K562 (cell line): ENCODE measurements around the gene ZSWIM8. TPM values are rescaled to one million over a fixed set of nuclear protein-coding genes. Genes with fewer than 3 reads are reported as not detected.

Source experiments
- ATAC-seq: fragments of 200-7000 bp; cut with Tn5 transposase; 3 replicates; pipeline ENCODE4 v1.9.1; 2020; ENCODE audit warnings: moderate library complexity
- BruUV-seq: library from RNA; stranded (reverse); fragments of 400-500 nt; replicated peaks from 2 replicates; lab custom pipeline; 2021; lab: Mats Ljungman, UMichigan
- CTCF ChIA-PET: fragments of 300-600 bp; formaldehyde crosslinking; extraction: SDS; loops from one replicate; lab custom pipeline; 2021; ENCODE audit warnings: low intra/inter-chr PET ratio; lab: Yijun Ruan, JAX
- POLR2A ChIA-PET: fragments of 300-600, 350-650 bp; sonication (Branson Sonifier 250); formaldehyde crosslinking; extraction: SDS; loops from one replicate; lab custom pipeline; 2021; ENCODE audit warnings: antibody characterized with exemption, inconsistent platforms; lab: Yijun Ruan, JAX
- DNase-seq, 4 experiments: peaks; one replicate each; pipeline versions ENCODE4 v3.0.0 to v3.0.0-alpha.2; 2011 to 2018; ENCODE audit warnings: low spot score in 3 of 4, mixed read lengths in 3 of 4; ENCODE audit errors: extremely low read depth in 1 of 4
- FAIRE-seq: peaks from 2 replicates; lab custom pipeline; 2011; peaks lifted over from hg19 to GRCh38; lab: Jason Lieb, UNC
- H2AFZ ChIP-seq: 2 replicates; pipeline ENCODE4 v1.6.0; 2011; ENCODE audit warnings: low read depth, low read length, control low read depth, inconsistent platforms
- H3K27ac ChIP-seq: fragments of 200-600 bp; 3 replicates; pipeline ENCODE4 v1.8.0; 2011; ENCODE audit warnings: low read depth, mild to moderate bottlenecking, control low read depth, inconsistent platforms, low read length, moderate library complexity, mixed read lengths; ENCODE audit errors: extremely low read depth
- H3K27me3 ChIP-seq, 2 experiments: fragments of 300-600 bp in 1 of 2; 2 replicates in 1 of 2; 3 replicates in 1 of 2; pipeline versions ENCODE4 v1.6.0 to v1.8.0; 2011; ENCODE audit warnings: inconsistent platforms in 2 of 2, low read length in 2 of 2, mild to moderate bottlenecking in 1 of 2, mixed read lengths in 1 of 2, moderate library complexity in 1 of 2; ENCODE audit not compliant: control insufficient read depth in 2 of 2, insufficient read depth in 2 of 2
- H3K36me3 ChIP-seq: fragments of 300-600 bp; 3 replicates; pipeline ENCODE4 v1.8.0; 2011; ENCODE audit warnings: mild to moderate bottlenecking, low read length, inconsistent platforms; ENCODE audit not compliant: control insufficient read depth, insufficient read depth
- H3K4me1 ChIP-seq, 2 experiments: fragments of 200-600 bp in 1 of 2; replicated peaks in 1 of 2; 2 replicates in 1 of 2; 3 replicates in 1 of 2; pipeline versions ENCODE4 v1.5.1 to v1.8.0; 2011; ENCODE audit warnings: inconsistent platforms in 2 of 2, low read length in 2 of 2, mild to moderate bottlenecking in 1 of 2, mixed read lengths in 1 of 2, moderate library complexity in 1 of 2; ENCODE audit not compliant: control insufficient read depth in 2 of 2, insufficient read depth in 2 of 2
- H3K4me2 ChIP-seq: 2 replicates; pipeline ENCODE4 v1.6.1; 2011; ENCODE audit warnings: low read length, control low read depth, inconsistent platforms, mixed read lengths; ENCODE audit not compliant: insufficient read depth
- H3K4me3 ChIP-seq: fragments of 200-600 bp; sonication (generic), shearing (Covaris generic); 2 replicates; pipeline ENCODE4 v1.5.1; 2016; ENCODE audit warnings: control low read depth, inconsistent platforms
- H3K79me2 ChIP-seq: fragments of 200-600 bp; 3 replicates; pipeline ENCODE4 v1.8.0; 2011; ENCODE audit warnings: low read length, inconsistent platforms; ENCODE audit not compliant: control insufficient read depth, insufficient read depth
- H3K9ac ChIP-seq, 2 experiments: 2 replicates each; pipeline versions ENCODE4 v1.6.0 to v1.6.1; 2011; ENCODE audit warnings: low read depth in 2 of 2, low read length in 2 of 2, control low read depth in 1 of 2, inconsistent platforms in 1 of 2, mild to moderate bottlenecking in 1 of 2, mixed read lengths in 1 of 2; ENCODE audit not compliant: insufficient read depth in 1 of 2
- H3K9me1 ChIP-seq: one replicate; pipeline ENCODE4 v1.6.0; 2011; ENCODE audit warnings: inconsistent platforms, mild to moderate bottlenecking, low read length, moderate library complexity; ENCODE audit not compliant: control insufficient read depth, insufficient read depth
- H3K9me3 ChIP-seq: replicated peaks from 2 replicates; pipeline ENCODE4 v1.5.1; 2011; ENCODE audit warnings: low read depth, low read length, inconsistent platforms; ENCODE audit not compliant: control insufficient read depth, insufficient read depth
- H4K20me1 ChIP-seq: replicated peaks from 2 replicates; pipeline ENCODE4 v1.6.1; 2011; ENCODE audit warnings: low read length, inconsistent platforms, mixed read lengths; ENCODE audit not compliant: control insufficient read depth, insufficient read depth
- COPS2 ChIP-seq: fragments of 450-650 bp; conservative IDR thresholded peaks from 2 replicates; pipeline ENCODE4 v1.6.1; 2016; ENCODE audit warnings: mild to moderate bottlenecking, moderate library complexity
- ETV1 ChIP-seq: fragments of 450-650 bp; conservative IDR thresholded peaks from 2 replicates; pipeline ENCODE4 v1.6.1; 2016; ENCODE audit warnings: missing genetic modification characterization, control low read depth, low read depth, missing compliant biosample characterization
- HDAC6 ChIP-seq: IDR thresholded peaks from 2 replicates; pipeline ENCODE4 v1.6.1; 2012; ENCODE audit warnings: low read depth, mild to moderate bottlenecking, control low read depth, inconsistent platforms, low read length, moderate library complexity
- HEY1 ChIP-seq: fragments of 250-450 bp; sonication (Bioruptor Pico); IDR thresholded peaks from 2 replicates; pipeline ENCODE4 v1.5.0; 2020; ENCODE audit warnings: mild to moderate bottlenecking, moderate library complexity, borderline replicate concordance
- NUFIP1 ChIP-seq: fragments of 450-650 bp; IDR thresholded peaks from 2 replicates; pipeline ENCODE4 v1.6.1; 2018; ENCODE audit not compliant: partially characterized antibody
- PRPF4 ChIP-seq: fragments of 200-400 bp; formaldehyde crosslinking; IDR thresholded peaks from one replicate; pipeline ENCODE4 v1.6.1; 2017; ENCODE audit warnings: low read length, low read depth, mild to moderate bottlenecking; ENCODE audit not compliant: insufficient read depth, poor library complexity, severe bottlenecking
- SIRT6 ChIP-seq: IDR thresholded peaks from one replicate; pipeline ENCODE4 v1.6.1; 2012; ENCODE audit warnings: low read depth, mild to moderate bottlenecking, control low read depth, inconsistent platforms, low read length, moderate library complexity
- TAF15 ChIP-seq: fragments of 200-400 bp; formaldehyde crosslinking; IDR thresholded peaks from 2 replicates; pipeline ENCODE4 v1.6.1; 2017; ENCODE audit warnings: mild to moderate bottlenecking, low read depth, low read length, moderate library complexity
- TFAM ChIP-seq: fragments of 250-450 bp; sonication (Bioruptor Pico); conservative IDR thresholded peaks from 2 replicates; pipeline ENCODE4 v1.5.0; 2021; ENCODE audit warnings: mild to moderate bottlenecking, moderate library complexity
- TSC22D4 ChIP-seq: fragments of 450-650 bp; IDR thresholded peaks from 2 replicates; pipeline ENCODE4 v1.6.1; 2016; ENCODE audit warnings: missing genetic modification characterization, missing biosample characterization, control low read depth
- ZBTB17 ChIP-seq: fragments of 450-650 bp; formaldehyde crosslinking; IDR thresholded peaks from 2 replicates; pipeline ENCODE4 v1.4.0; 2020; ENCODE audit warnings: mild to moderate bottlenecking
- ZNF197 ChIP-seq: fragments of 200-800 bp; sonication (Bioruptor generic); IDR thresholded peaks from 2 replicates; pipeline ENCODE4 v1.6.1; 2016; ENCODE audit warnings: low read depth, missing genetic modification characterization, missing compliant biosample characterization
- ZNF232 ChIP-seq: sonication (generic); formaldehyde crosslinking; IDR thresholded peaks from 2 replicates; pipeline ENCODE4 v1.8.0; 2022; ENCODE audit warnings: mild to moderate bottlenecking, missing genetic modification reagents
- ZNF239 ChIP-seq: fragments of 250-450 bp; sonication (Bioruptor Pico); IDR thresholded peaks from 2 replicates; pipeline ENCODE4 v1.4.0; 2020; ENCODE audit warnings: mild to moderate bottlenecking
- WGBS: fragments of 100-300 bp; shearing (Covaris generic); methylation state at CpG from one replicate; pipeline ENCODE4 v1.1.6; 2016; ENCODE audit warnings: low coverage, mixed read lengths; ENCODE audit not compliant: insufficient coverage; ENCODE audit errors: missing lambda C conversion rate; 5-methylcytosine and 5-hydroxymethylcytosine counted together
- in situ Hi-C: fragments of 300-500 bp; cut with MboI; formaldehyde crosslinking; loops from 4 replicates; pipeline ENCODE4 v1.15.0; 2018; ENCODE audit warnings: inconsistent platforms, mixed read lengths
- intact Hi-C: fragments of 100-400 bp; cut with micrococcal nuclease; formaldehyde crosslinking; loops from 2 replicates; pipeline ENCODE4 v1.14.2; 2022
- polyA plus RNA-seq, 8 experiments: library from polyadenylated mRNA; depleted of rRNA in 4 of 8; stranded (reverse) in 5 of 8; unstranded in 3 of 8; fragments of >200 nt; fragmentation: Nextera tagmentation in 2 of 8; fragmentation: Illumina TruSeq in 1 of 8; extraction: Ambion mirVana in 2 of 8; extraction: Trizol in 1 of 8; gene quantifications; 2 replicates each; pipeline versions ENCODE4 v1.2.1 to v1.2.3, GENCODE V29; 2011 to 2014; ENCODE audit warnings: inconsistent platforms in 1 of 8, missing spikeins in 1 of 8
- total RNA-seq, 7 experiments: library from RNA; depleted of rRNA in 6 of 7; stranded (reverse); fragments of >200 nt in 6 of 7; fragmentation: Illumina TruSeq in 2 of 7; extraction: Trizol in 2 of 7; gene quantifications; 2 replicates each; pipeline versions ENCODE4 v1.2.1 to v1.2.3, GENCODE V29; 2011 to 2021; ENCODE audit warnings: low replicate concordance in 1 of 7
- TF ChIP-seq, protein P1 (sequence below): fragments of 250-450 bp; sonication (Bioruptor Pico); IDR thresholded peaks from 2 replicates; pipeline ENCODE4 v1.5.0; 2022; ENCODE audit warnings: mild to moderate bottlenecking
- TF ChIP-seq, protein P2 (sequence below): fragments of 450-650 bp; formaldehyde crosslinking; IDR thresholded peaks from 2 replicates; pipeline ENCODE4 v1.4.0; 2020; ENCODE audit warnings: mild to moderate bottlenecking, moderate library complexity
- TF ChIP-seq, protein P3 (sequence below), 2 experiments: fragments of 450-650 bp in 1 of 2; IDR thresholded peaks; 2 replicates each; pipeline ENCODE4 v1.6.1; 2011 to 2017; ENCODE audit warnings: low read depth in 2 of 2, antibody characterized with exemption in 1 of 2, borderline replicate concordance in 1 of 2, low read length in 1 of 2, mild to moderate bottlenecking in 1 of 2, mixed read lengths in 1 of 2; ENCODE audit not compliant: control insufficient read depth in 1 of 2

The ZSWIM8 gene
- total and polyA plus RNA-seq, 9 of the 15 experiments (the other 6 are each of a cell fraction or from before 2014, with no cell fraction given), result 5.6 to 47.8 (median 26.7) TPM

GRCh38 chr10:73768881-73769280 lies 16.5 kb upstream of the ZSWIM8 start:
- intact Hi-C loops (no loop called here), in situ Hi-C loops (no loop called here)
- Histone ChIP-seq H3K79me2 (peaks cover 25% of the 10 kb centered on the region), H2AFZ (no peak overlapping the region), H3K9ac (no peak overlapping the region), H3K27me3 (no peaks in the 10 kb centered on the region), H3K27ac (no peak overlapping the region), H4K20me1 (no peaks in the 10 kb centered on the region), H3K9me3 (no peaks in the 10 kb centered on the region), H3K4me2 (no peak overlapping the region), H3K9me1 (peaks cover 3% of the 10 kb centered on the region), H3K36me3 (peaks cover 78% of the 10 kb centered on the region), H3K4me3 (no peak overlapping the region), H3K4me1 (peaks cover 12 to 21% of the 10 kb centered on the region in 2 experiments; a peak in 4 of 5 replicates)
- no peak for DNase-seq
- BruUV-seq, result no TSS peak
- no peak for ATAC-seq
- TF ChIP-seq, protein P1, sequence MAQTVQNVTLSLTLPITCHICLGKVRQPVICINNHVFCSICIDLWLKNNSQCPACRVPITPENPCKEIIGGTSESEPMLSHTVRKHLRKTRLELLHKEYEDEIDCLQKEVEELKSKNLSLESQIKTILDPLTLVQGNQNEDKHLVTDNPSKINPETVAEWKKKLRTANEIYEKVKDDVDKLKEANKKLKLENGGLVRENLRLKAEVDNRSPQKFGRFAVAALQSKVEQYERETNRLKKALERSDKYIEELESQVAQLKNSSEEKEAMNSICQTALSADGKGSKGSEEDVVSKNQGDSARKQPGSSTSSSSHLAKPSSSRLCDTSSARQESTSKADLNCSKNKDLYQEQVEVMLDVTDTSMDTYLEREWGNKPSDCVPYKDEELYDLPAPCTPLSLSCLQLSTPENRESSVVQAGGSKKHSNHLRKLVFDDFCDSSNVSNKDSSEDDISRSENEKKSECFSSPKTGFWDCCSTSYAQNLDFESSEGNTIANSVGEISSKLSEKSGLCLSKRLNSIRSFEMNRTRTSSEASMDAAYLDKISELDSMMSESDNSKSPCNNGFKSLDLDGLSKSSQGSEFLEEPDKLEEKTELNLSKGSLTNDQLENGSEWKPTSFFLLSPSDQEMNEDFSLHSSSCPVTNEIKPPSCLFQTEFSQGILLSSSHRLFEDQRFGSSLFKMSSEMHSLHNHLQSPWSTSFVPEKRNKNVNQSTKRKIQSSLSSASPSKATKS, result no peak
- no peak for TF ChIP-seq SIRT6
- no peak for TF ChIP-seq ZNF239
- TF ChIP-seq, protein P2, sequence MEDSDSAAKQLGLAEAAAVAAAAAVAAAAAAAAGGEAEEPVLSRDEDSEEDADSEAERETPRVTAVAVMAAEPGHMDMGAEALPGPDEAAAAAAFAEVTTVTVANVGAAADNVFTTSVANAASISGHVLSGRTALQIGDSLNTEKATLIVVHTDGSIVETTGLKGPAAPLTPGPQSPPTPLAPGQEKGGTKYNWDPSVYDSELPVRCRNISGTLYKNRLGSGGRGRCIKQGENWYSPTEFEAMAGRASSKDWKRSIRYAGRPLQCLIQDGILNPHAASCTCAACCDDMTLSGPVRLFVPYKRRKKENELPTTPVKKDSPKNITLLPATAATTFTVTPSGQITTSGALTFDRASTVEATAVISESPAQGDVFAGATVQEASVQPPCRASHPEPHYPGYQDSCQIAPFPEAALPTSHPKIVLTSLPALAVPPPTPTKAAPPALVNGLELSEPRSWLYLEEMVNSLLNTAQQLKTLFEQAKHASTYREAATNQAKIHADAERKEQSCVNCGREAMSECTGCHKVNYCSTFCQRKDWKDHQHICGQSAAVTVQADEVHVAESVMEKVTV (CRISPR knock-in tag), result no peak
- no peak for TF ChIP-seq HDAC6
- no peak for TF ChIP-seq HEY1 (CRISPR knock-in tag)
- no peak for TF ChIP-seq COPS2
- no peak for TF ChIP-seq ETV1 (tag)
- no peak for TF ChIP-seq TSC22D4 (tag)
- no peak for TF ChIP-seq PRPF4
- no peak for TF ChIP-seq ZBTB17 (CRISPR knock-in tag)
- TF ChIP-seq, protein P3, sequence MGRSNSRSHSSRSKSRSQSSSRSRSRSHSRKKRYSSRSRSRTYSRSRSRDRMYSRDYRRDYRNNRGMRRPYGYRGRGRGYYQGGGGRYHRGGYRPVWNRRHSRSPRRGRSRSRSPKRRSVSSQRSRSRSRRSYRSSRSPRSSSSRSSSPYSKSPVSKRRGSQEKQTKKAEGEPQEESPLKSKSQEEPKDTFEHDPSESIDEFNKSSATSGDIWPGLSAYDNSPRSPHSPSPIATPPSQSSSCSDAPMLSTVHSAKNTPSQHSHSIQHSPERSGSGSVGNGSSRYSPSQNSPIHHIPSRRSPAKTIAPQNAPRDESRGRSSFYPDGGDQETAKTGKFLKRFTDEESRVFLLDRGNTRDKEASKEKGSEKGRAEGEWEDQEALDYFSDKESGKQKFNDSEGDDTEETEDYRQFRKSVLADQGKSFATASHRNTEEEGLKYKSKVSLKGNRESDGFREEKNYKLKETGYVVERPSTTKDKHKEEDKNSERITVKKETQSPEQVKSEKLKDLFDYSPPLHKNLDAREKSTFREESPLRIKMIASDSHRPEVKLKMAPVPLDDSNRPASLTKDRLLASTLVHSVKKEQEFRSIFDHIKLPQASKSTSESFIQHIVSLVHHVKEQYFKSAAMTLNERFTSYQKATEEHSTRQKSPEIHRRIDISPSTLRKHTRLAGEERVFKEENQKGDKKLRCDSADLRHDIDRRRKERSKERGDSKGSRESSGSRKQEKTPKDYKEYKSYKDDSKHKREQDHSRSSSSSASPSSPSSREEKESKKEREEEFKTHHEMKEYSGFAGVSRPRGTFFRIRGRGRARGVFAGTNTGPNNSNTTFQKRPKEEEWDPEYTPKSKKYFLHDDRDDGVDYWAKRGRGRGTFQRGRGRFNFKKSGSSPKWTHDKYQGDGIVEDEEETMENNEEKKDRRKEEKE (IDR thresholded peaks at IDR 0.05; ENCODE audit: borderline replicate concordance in 1 of 2, control insufficient read depth in 1 of 2, low read depth in 2 of 2, low read length in 1 of 2), result no peak
- TF ChIP-seq ZNF197 (CRISPR knock-in tag), result no peak
- TF ChIP-seq TAF15, result no peak
- TF ChIP-seq ZNF232, result no peak
- no peak for TF ChIP-seq TFAM (CRISPR knock-in tag)
- TF ChIP-seq NUFIP1, result no peak
- POLR2A ChIA-PET, result interaction anchor here (0.7 to 11.0 kb wide), 8 partner anchors 10 to 322 kb away, joined by 3 to 137 read pairs (median 5); partner anchors contain the start of genes CHCHD1 and SEC24C
- CTCF ChIA-PET, result no interaction called here
- FAIRE-seq, result no peak
- WGBS, result 89% methylated on average over 11 of the region's 11 CpGs
